GM12878 (cell line): ENCODE results near the gene ZNF333. TPM values are rescaled to one million over a fixed set of nuclear protein-coding genes. Genes with fewer than 3 reads are reported as not detected.

Source experiments
- ATF2 ChIP-seq: IDR thresholded peaks from 2 replicates; pipeline ENCODE4 v1.6.1; 2012; ENCODE audit warnings: low read length, inconsistent platforms
- BHLHE40 ChIP-seq, 2 experiments: fragments of 450-650 bp in 1 of 2; IDR thresholded peaks; 2 replicates each; pipeline ENCODE4 v1.6.1; 2011 to 2017; ENCODE audit warnings: low read depth in 2 of 2, borderline replicate concordance in 1 of 2, improper control_type of control experiment in 1 of 2, low read length in 1 of 2, mild to moderate bottlenecking in 1 of 2
- CBFB ChIP-seq: IDR thresholded peaks from 2 replicates; pipeline ENCODE4 v1.6.1; 2016; ENCODE audit warnings: antibody characterized with exemption, low read depth
- CHD1 ChIP-seq: IDR thresholded peaks from 2 replicates; pipeline ENCODE4 v1.6.1; 2012; ENCODE audit warnings: low read depth, low read length, improper control_type of control experiment
- DPF2 ChIP-seq: fragments of 450-650 bp; IDR thresholded peaks from 2 replicates; pipeline ENCODE4 v1.6.1; 2017; ENCODE audit warnings: mild to moderate bottlenecking
- ESRRA ChIP-seq: IDR thresholded peaks from 2 replicates; pipeline ENCODE4 v1.6.1; 2012; ENCODE audit warnings: mild to moderate bottlenecking, low read length, improper control_type of control experiment
- ETV6 ChIP-seq, 2 experiments: fragments of 450-650 bp in 1 of 2; IDR thresholded peaks in 1 of 2; conservative IDR thresholded peaks in 1 of 2; 2 replicates each; pipeline ENCODE4 v1.6.1; 2014; ENCODE audit warnings: antibody characterized with exemption in 1 of 2, borderline replicate concordance in 1 of 2, low read depth in 1 of 2, mild to moderate bottlenecking in 1 of 2, moderate library complexity in 1 of 2
- NBN ChIP-seq: fragments of 450-650 bp; IDR thresholded peaks from 2 replicates; pipeline ENCODE4 v1.6.1; 2016
- NRF1 ChIP-seq: conservative IDR thresholded peaks from 2 replicates; pipeline ENCODE4 v1.6.1; 2011; ENCODE audit warnings: mild to moderate bottlenecking, low read depth, low read length, improper control_type of control experiment
- RELA ChIP-seq: fragments of 450-650 bp; IDR thresholded peaks from 2 replicates; pipeline ENCODE4 v1.8.0; 2014; ENCODE audit warnings: borderline replicate concordance; ENCODE audit not compliant: partially characterized antibody
- RFX5 ChIP-seq: IDR thresholded peaks from 2 replicates; pipeline ENCODE4 v1.6.1; 2011; ENCODE audit warnings: low read depth, low read length, improper control_type of control experiment
- SREBF1 ChIP-seq: IDR thresholded peaks from 2 replicates; pipeline ENCODE4 v1.6.1; 2012; ENCODE audit warnings: mild to moderate bottlenecking, low read length
- SRF ChIP-seq, 2 experiments: IDR thresholded peaks; 2 replicates each; pipeline ENCODE4 v1.6.1; 2011; ENCODE audit warnings: low read depth in 2 of 2, low read length in 2 of 2, mild to moderate bottlenecking in 1 of 2, moderate library complexity in 1 of 2
- TAF1 ChIP-seq: IDR thresholded peaks from 2 replicates; pipeline ENCODE4 v1.6.1; 2011; ENCODE audit warnings: mild to moderate bottlenecking, low read depth, low read length, borderline replicate concordance
- ZBED1 ChIP-seq: IDR thresholded peaks from 2 replicates; pipeline ENCODE4 v1.6.1; 2016; ENCODE audit warnings: borderline replicate concordance
- ZBTB40 ChIP-seq: fragments of 450-650 bp; IDR thresholded peaks from 2 replicates; pipeline ENCODE4 v1.6.1; 2016; ENCODE audit warnings: mild to moderate bottlenecking, moderate library complexity, borderline replicate concordance
- ZNF217 ChIP-seq: fragments of 450-650 bp; IDR thresholded peaks from 2 replicates; pipeline ENCODE4 v1.6.1; 2017; ENCODE audit warnings: antibody characterized with exemption, mild to moderate bottlenecking
- ZSCAN29 ChIP-seq: fragments of 450-650 bp; IDR thresholded peaks from 2 replicates; pipeline ENCODE4 v1.6.1; 2017; ENCODE audit warnings: mild to moderate bottlenecking, moderate library complexity
- polyA plus RNA-seq, 11 experiments: library from polyadenylated mRNA; depleted of rRNA in 4 of 11; unstranded in 6 of 11; stranded (reverse) in 5 of 11; fragments of >200 nt; fragmentation: Nextera tagmentation in 4 of 11; fragmentation: Illumina TruSeq in 1 of 11; extraction: Ambion mirVana in 4 of 11; extraction: Trizol in 1 of 11; gene quantifications; 1 replicate in 1 of 11; 2 replicates in 10 of 11; pipeline versions ENCODE4 v1.2.1 to v1.2.3, GENCODE V29; 2011 to 2016; ENCODE audit warnings: inconsistent platforms in 2 of 11, missing spikeins in 2 of 11, low read depth in 1 of 11
- total RNA-seq, 4 experiments: library from RNA; depleted of rRNA in 3 of 4; stranded (reverse); fragments of >200 nt in 3 of 4; fragmentation: Illumina TruSeq in 1 of 4; extraction: Trizol in 1 of 4; gene quantifications; 2 replicates each; pipeline versions ENCODE4 v1.2.1 to v1.2.3, GENCODE V29; 2013 to 2021
- TF ChIP-seq, protein P1 (sequence below): IDR thresholded peaks from 2 replicates; pipeline ENCODE4 v1.6.1; 2012; ENCODE audit warnings: low read depth, low read length, improper control_type of control experiment
- TF ChIP-seq, protein P2 (sequence below): fragments of 450-650 bp; IDR thresholded peaks from 2 replicates; pipeline ENCODE4 v1.6.1; 2018; ENCODE audit warnings: borderline replicate concordance, mild to moderate bottlenecking; ENCODE audit not compliant: partially characterized antibody

ZNF333 gene
- total and polyA plus RNA-seq, 10 of the 15 experiments (the other 5 are each of a cell fraction or from before 2014, with no cell fraction given), result 2.3 to 14.1 (median 5.7) TPM

DNA sequence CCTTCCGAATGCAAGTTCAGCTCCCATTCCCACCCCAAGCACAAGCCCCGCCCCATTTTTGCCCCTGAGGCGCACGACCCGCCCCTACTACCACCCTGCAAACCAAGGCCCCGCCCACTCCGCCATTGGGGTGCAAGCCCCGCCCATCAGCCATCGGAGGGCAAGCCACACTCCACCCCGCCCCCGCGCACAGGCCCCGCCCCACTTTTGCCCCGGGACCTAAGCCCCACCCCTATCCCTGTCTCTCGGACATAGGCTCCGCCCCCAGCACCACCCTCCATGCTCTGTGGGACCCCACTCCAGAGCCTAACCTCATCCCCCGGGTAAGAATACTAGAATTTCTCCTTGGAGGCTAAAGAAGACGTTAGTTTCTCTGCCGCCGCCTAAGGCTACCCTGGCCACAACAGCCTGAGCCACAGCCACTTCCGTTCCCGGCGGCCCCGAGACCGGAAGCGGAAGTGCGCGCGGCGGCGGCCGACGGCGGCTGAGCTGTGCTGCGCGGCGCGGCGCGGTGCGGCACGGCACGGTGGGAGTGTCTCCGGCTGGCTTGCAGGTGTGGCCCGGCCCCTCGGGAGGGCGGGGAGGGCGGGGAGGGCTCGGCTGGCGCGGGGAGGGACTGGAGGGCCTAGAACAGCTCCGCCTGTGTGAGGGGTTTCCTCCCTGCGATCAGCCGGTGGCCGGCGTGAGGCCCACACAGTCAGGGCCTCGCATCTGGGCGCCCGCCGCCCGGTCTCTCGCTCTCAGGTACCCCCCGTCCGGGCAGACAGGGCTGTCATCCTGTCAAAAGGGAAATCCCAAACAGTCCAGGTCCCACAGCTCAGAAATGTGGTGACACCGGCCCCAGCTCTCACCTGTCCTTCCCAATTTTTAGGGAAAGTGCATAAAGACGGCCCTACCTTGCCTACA lies at the start of gene ZNF333 (continued):
- TF ChIP-seq ZBTB40, result peak; percentile 90
- TF ChIP-seq RELA, result peak; percentile 69
- 0 out of 2 replicates have a peak, but pooled peaks have one; percentile 31 for TF ChIP-seq NBN
- TF ChIP-seq, protein P1, sequence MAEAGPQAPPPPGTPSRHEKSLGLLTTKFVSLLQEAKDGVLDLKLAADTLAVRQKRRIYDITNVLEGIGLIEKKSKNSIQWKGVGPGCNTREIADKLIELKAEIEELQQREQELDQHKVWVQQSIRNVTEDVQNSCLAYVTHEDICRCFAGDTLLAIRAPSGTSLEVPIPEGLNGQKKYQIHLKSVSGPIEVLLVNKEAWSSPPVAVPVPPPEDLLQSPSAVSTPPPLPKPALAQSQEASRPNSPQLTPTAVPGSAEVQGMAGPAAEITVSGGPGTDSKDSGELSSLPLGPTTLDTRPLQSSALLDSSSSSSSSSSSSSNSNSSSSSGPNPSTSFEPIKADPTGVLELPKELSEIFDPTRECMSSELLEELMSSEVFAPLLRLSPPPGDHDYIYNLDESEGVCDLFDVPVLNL, result no peak
- peak; percentile 30 to 77; a peak in 3 of 4 replicates for TF ChIP-seq BHLHE40 (IDR thresholded peaks at IDR 0.05; ENCODE audit: borderline replicate concordance in 1 of 2, low read depth in 2 of 2, low read length in 1 of 2)
- peak; percentile 81 for TF ChIP-seq TAF1
- TF ChIP-seq CBFB, result no peak
- TF ChIP-seq RFX5, result no peak
- TF ChIP-seq DPF2, result peak; percentile 46; the same call in 1 of the 2 replicates
- no peak for TF ChIP-seq ATF2
- TF ChIP-seq ESRRA, result no peak
- TF ChIP-seq SRF (IDR thresholded peaks at IDR 0.05; ENCODE audit: low read depth in 2 of 2, low read length in 2 of 2), result 0 out of 4 replicates have a peak, but pooled peaks of 1 of the 2 experiments have one; percentile 2
- TF ChIP-seq ZBED1, result no peak
- TF ChIP-seq ZNF217, result no peak
- no peak for TF ChIP-seq ZSCAN29
- TF ChIP-seq, protein P2, sequence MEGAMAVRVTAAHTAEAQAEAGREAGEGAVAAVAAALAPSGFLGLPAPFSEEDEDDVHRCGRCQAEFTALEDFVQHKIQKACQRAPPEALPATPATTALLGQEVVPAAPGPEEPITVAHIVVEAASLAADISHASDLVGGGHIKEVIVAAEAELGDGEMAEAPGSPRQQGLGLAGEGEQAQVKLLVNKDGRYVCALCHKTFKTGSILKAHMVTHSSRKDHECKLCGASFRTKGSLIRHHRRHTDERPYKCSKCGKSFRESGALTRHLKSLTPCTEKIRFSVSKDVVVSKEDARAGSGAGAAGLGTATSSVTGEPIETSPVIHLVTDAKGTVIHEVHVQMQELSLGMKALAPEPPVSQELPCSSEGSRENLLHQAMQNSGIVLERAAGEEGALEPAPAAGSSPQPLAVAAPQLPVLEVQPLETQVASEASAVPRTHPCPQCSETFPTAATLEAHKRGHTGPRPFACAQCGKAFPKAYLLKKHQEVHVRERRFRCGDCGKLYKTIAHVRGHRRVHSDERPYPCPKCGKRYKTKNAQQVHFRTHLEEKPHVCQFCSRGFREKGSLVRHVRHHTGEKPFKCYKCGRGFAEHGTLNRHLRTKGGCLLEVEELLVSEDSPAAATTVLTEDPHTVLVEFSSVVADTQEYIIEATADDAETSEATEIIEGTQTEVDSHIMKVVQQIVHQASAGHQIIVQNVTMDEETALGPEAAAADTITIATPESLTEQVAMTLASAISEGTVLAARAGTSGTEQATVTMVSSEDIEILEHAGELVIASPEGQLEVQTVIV, result peak; percentile 71
- TF ChIP-seq NRF1, result peak; percentile 27; the same call in 1 of the 2 replicates
- no peak for TF ChIP-seq CHD1
- TF ChIP-seq SREBF1, result no peak
- peak in 1 of 2 experiments; percentile 62; a peak in 2 of 4 replicates for TF ChIP-seq ETV6 (conservative IDR thresholded peaks at IDR 0.05 in 1 of 2, IDR thresholded peaks at IDR 0.05 in 1 of 2; ENCODE audit: borderline replicate concordance in 1 of 2, low read depth in 1 of 2)
